GM18868 (cell line): ENCODE data around the gene APLF.
"Not testable (repeated sequence)": the region's sequence is repeated elsewhere in the genome, so short reads cannot be mapped to it uniquely, and the experiment has no call there.

Source experiments
- ATAC-seq: cut with Tn5 transposase; IDR thresholded peaks from one replicate; pipeline ENCODE4 v1.9.1; 2021; ENCODE audit warnings: mild to moderate bottlenecking, moderate library complexity; ENCODE audit not compliant: unreplicated experiment

The APLF gene

DNA sequence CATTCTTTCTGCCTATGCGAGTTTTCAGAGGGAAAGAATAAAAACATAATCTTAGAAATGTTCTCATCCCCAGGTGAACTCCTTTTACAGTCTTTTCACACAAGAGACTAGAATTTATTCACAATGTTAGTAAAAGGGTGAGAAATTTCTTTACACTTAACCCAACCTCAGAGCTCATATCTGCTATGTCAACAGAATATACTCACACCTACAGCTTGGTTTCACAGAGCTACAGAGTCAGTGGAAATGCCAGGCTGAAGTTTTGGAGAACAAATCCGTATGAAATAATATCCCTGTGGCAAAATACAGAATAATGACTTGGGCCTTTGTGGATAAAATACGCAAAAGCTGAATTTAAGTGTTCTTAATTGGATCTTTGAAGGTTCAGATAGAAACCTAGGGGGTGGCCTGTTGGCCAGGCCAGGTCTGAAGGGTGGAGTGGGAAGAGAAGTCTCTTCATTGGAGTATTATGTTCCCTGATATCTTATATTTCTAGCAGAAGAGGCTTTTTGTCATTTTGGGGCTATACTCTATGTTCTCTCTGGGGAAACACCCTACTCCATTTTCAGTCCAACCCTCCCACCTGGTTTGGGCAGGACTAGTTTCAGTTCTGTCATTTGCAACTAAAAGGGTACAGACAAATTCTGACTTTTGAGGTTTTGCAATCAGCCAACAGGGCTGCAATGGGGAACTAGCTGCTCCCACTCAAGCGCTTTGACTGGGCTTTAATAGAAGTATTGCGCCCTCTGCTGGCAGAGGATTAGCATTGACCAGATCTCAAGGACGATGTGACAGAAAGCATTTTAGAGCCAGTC, 26.0 kb upstream of the APLF start:
- peak; percentile 95 for ATAC-seq

DNA sequence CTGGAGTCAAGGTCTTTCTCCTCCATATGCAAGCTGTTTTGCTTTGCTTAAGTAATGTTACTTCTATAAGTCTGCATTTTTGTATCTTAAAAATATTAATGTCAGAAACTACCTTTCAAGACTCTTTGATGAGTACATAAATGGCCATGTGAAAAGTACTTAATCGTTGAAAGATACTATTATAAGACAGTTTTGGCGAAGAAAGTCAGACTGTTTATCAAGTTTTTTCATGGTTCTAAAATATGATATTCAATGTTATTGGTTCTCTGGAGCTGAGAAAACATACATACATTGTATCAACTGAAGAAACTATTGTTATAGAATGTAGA, 25.4 kb upstream of the APLF start:
- no peak for ATAC-seq

DNA sequence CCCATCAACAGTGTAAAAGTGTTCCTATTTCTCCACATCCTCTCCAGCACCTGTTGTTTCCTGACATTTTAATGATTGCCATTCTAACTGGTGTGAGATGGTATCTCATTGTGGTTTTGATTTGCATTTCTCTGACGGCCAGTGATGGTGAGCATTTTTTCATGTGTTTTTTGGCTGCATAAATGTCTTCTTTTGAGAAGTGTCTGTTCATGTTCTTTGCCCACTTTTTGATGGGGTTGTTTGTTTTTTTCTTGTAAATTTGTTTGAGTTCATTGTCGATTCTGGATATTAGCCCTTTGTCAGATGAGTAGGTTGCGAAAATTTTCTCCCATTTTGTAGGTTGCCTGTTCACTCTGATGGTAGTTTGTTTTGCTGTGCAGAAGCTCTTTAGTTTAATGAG, 21.0 kb upstream of the APLF start:
- not testable (repeated sequence) for ATAC-seq

DNA sequence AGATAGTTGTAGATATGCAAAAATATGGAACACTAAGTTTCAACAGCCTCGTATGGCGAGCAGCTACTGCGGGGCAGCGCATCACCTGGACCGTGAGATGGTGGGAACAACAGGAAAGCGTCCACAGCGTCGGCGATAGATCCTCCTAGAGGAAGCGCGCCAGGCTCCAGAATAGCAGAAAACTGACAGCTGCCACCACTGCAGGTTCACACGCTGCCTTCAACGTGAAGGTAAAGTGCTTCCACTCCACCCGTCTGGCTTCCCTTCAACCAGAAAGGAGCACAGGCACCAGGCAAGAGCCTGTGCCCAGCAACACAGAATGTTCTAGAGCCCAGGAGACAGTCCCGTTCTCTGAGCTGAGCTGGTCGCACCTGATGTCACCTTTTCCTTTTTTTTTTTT, 20.3 kb upstream of the APLF start:
- no peak for ATAC-seq

DNA sequence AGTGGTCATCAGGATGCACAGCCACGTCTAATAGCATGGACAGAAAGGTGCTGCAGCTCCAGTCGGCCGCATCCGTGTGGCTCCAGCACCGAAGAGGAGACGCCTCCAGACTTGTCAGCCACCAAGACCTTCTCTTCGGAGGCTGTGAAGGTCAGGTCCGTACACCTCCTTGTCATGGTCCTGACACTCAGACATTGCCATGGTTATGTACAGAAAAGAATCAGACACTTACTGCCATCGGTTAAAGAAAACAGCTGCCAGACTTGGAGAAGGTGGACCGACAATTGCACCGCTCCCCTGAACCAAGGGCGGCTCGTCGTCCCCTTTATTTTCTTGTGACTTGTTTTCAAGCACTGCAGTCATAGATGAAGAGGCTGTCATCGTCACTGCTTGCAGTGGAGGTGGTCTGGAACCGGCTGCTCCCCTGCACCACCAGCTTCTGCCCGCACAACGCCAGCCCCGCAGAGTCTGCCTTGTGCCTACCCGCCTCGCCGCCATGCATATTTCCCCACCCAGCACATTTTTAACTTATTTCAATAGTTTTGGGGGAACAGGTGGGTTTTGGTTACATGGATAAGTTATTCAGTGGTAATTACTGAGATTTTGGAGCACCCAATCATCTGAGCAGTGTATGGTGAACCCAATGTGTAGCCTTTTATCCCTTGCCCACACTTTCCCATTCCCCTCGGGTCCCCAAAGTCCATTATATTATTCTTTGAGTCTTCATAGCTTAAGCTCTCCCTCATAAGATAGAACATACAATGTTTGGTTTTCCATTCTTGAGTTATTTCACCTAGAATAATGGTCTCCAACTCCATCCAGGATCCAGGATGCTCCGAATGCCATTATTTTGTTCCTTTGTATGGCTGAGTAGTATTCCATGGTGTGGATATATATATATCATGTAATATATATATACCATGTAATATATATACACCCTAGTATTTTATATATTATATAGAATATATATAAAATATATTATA, 18.4 kb upstream of the APLF start:
- ATAC-seq: no peak

DNA sequence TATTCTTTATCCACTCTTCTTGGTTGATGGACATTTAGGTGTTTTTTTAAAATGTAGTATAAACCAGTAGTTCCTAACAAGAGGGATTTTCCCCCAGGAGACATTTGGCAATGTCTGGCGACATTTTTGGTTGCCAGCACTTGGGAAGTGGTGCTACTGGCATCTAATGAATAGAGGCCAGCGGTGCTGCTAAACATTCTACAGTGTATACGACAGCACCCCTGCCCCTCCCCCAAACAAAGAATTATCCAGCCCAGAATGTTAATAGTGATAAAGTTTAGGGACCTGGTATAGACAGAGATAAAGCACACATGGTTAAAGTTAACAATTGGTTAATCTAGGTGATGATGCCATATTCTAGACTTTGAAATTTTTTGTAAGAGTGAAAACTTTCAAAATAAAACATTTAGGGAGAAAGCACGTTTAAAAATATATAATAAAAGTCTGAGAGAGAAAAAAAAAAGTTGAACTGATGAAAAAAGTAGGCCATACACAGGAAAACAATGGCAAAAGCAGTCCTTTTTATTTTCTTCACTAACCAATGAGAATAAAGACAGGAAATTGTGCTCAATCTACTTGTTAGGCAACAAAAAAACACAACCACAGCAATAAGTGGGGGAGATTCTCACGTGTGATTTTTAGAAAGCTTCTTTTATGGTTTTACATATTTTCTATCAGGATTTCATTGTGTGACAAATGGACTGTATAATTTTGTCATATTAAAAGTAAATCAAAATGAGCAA, 15.1 kb upstream of the APLF start:
- ATAC-seq: no peak

DNA sequence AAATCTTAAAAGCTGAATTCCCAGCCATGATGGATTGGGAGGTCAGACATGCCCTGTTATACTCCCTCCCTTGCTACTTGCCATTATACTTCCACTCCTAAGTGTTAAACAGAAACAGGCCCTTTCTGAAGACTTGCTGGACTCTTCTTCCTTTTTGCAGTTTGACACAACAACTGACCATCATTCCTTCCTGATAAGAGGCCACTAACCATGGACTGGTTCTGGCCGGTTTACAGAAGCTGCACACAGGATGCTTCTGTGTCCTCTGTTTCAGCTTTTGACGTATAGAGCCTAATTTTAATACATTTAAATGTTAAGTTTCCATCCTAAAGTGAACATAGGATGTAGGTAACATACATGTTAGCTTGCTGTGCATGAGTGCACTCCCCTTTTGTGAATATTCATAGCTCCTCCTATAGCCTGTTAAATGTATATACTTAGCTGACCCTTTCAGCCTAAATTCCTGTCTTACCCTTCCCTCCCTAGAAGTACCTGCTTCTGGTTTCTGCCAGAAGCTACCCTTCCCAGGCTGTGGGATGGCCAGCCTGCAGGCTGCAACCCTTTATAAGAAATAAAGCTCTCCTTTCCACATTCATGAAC, 13.5 kb upstream of the APLF start:
- no peak for ATAC-seq

DNA sequence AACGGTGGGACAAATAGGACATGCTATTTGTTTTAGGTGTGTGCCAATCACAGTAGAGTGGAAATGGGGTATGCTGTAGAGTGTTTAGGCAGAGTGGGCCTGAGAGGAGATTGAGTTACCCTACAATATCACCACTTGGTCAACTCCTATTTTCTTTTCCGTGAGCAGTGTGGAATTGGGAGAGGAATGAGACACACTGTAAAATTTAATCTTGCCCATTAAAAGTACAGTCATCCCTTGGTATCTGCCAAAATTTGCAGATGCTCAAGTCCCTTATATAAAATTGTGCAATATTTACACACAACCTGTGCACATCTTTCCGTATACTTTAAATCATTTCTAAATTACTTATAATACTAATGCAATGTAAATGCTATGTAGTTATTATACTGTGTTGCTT, 12.7 kb upstream of the APLF start:
- ATAC-seq: no peak

DNA sequence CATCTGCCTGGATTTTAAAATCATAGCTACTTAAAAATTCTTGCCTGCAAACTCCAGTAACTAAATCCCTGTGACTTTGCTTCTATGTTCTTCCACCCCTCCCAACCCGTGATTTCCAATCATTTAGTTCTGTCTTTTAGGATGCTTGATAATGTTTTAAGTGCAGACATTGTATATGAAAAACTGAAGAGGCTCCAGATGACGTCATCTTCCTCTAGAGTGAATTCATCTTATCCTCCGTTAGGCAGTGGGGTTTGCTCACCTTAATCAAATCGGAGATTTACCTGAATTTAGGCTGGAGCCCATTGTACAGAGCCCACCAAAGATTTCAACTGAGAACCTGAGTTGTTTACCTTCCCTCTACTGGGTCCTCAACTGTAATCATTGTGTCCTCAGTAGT, 11.2 kb upstream of the APLF start:
- ATAC-seq: no peak

DNA sequence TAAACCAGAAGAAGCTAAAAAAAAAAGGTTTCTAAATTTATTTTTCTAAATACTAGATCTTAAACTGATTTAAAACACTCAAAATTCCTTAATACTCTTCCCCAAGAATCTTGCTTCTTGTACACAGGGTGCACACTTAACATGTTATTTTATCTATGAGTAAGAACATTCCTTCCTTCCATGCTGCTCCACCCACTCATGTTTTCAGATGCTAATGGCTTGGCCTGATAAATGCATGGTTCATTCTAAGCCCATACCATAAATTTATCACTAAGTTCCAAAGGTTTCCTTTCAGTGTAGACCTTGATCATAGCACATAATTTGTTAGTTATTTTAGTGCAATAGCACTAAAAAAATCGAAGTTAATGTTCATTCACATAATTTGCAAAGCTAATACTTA, 8.4 kb upstream of the APLF start:
- no peak for ATAC-seq

DNA sequence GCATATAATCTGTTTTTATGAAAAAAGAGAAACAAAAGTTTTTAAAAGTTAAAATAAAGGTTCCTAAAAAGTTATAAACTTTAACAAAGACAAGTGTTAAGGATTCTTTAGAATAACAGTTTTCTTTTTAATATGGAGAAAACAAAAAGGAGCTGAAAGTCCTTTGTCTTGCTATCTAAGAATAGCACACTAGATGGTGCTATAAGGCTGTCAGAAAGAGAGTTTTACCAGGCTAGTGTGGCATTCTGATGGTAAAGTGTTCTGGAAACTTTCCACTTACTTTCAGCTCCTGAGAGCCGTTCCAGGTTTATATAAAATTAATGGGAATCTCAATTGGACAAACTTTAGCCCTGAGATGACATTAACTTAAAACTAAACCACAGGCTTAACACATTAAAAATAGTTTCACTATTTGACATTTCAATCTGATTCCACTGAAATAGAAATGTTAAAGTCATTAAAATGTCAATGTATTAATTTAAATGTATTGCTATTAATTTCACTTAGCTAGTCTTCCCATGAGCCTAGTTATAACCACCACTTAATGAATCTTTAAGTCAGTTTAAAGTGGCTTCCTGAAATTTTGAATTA, 4.0 kb upstream of the APLF start:
- ATAC-seq: no peak

DNA sequence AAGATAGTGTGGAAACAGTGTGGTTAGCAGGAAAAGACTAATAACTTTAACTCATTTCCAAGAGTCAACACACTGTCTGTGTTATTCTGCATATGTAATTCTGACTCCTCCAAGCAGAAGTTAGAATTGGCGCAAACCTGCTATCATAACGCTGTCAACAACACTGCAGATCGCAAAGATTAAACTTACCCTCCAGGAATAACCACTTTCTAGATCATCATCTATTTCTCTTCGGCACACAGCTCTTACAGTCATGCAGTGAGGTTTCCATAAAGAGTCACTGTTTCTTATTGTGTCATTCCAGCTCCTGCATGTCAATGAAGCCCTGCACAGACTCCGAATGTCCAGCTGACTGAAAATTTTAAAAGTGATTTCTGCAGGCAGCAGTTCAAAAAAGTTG, 2.7 kb upstream of the APLF start:
- no peak for ATAC-seq

DNA sequence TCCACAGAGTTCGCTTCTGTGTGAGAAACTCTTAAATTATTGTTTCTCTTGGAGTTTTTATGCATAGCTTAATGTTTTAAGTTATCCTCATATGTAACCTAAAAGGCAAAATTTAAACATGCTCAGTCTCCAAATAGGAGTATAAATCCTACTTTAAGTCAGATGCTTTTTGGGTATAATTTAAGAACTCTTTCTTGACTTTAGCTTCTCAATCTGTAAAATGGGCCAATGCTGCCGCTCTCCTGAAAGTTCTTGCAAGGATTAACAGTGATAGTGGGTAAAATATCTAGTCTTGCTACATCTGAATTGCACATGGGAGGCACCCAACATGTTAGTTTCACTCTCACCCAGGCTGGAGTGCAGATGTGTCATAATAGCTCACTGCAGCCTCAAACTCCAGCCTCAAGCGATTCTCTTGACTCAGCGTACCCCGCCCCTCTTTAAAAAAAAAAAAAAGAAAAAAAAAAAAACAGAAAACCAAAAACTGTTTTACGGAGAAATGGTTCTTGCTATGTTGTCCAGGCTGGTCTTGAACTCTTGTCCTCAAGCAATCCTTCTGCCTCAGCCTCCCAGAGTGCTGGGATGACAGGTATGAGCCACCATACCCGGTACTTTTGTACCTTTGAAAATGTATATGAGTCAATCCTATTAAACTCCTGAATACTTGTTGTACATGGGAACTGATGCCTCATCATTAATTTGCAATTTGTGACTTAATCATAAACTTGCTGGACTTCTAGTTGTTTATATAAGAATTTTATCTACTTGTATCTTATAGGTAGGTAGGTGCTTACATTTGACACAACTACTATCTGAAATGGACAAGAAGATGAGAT, 2.1 kb upstream of the APLF start:
- no peak for ATAC-seq

DNA sequence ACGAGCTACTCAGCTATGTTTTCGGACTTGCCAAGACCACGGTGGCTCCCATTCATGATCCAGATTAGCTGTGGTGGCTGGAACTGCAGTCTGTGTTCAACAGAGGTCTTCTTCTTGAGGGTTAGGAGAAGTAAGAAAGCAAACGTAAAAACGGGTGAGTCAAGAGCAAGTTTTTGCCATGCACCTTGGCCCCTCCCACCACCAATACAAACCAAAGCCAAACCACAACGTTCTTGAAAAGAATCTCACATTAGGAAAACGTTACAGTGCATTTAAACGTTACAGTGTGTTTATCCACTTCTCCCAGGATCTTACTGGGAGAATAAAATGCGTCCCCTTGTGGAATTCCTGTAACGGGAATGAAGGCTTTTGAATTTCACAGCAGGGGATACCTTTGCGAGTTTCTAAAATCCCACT, 1.0 kb upstream of the APLF start:
- ATAC-seq: no peak

DNA sequence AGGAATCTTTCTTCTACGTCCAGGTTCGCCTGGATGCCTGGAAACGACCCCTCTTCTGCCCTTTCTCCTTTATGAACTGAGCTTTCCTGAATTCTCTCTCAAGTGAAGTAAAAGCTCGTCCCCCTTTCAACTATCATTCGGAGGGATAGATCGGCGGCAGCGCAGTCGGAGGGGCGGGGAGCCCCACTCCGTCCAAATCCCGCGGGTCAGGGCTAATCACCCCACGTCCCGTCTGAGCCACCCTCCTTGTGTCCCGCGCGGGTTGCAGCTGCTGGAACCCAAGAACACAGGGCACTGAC, 658 bp upstream of the APLF start:
- ATAC-seq: peak; percentile 24

DNA sequence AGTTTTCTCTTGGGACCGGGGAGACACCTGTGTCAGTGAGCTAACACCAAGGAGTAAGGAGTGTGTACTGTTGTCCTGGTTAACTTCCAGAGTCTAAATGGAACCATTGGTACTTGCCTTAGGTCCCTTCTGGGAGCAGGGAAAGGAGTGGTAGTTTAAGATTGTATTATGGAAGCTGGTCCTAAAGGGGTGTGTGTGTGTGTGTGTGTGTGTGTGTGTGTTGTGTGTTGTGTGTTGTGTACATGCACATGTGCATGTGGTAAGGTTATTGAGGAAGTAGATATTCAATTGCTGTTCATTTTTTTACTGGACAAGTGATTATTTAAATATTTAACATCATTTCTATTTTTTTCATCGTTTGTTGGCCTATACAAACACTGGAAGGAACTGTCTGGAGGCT, 1.4 kb downstream of the APLF start:
- ATAC-seq: no peak

DNA sequence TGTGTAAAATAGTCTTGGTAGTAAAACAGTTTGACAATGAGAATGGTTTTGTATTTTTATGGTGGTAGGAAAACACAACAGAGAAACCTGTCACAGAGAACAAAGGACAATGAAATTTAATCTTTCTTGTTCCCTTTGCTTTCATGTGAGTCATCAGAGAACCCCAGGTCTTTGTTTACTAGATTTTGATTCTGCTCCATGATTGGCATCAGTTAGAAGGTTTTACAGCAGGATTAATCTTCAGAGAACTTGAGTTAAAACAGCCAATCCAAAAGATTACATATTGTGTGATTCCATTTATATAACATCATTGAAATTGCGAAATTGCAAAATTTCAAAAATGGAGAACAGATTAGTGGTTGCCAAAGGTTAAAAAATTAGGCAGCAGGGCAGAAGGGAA, 2.5 kb downstream of the APLF start:
- ATAC-seq: no peak

DNA sequence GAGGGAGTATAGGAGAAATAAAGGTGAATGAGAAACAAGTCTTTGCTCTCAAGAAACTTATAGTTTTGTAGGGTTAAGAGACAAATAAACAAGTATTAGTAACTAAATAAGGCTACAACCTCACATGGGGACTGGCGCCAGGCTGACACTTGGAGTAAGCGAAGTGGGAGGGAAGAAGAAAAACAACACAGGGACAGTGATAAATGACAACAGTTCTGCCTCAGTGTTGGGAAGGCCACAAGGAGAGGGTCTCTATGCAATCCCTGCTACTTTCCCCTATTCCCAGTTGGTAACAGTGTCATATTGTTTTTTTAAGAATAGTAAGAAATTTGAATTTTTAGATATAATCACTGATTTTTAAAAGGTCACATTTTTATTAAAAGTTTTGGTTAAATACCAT, 4.0 kb downstream of the APLF start:
- no peak for ATAC-seq

DNA sequence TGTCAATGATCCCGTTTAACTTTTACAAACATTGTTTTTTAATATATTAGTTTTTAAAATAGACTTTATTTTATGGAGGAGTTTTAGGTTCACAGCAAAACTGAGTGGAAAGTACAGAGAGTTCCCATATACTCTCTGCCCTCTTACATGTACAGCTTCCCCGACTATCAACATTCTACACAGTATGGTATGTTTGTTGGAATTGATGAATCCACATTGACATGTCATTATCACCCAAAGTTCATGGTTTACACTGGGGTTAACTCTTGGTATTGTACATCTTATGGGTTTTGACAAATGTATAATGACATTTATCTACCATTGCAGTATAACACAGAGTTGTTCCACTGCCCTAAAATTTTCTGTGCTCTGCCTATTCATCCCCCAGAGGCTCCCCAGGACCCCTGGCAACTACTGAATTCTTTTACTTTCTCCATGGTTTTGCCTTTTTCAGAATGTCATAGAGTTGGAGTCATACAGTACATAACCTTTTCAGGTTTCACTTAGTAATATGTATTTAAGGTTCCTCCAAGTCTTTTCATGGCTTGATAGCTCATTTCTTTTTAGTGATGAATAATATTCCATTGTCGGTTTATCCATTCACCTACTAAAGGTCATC, 5.5 kb downstream of the APLF start:
- ATAC-seq: no peak

DNA sequence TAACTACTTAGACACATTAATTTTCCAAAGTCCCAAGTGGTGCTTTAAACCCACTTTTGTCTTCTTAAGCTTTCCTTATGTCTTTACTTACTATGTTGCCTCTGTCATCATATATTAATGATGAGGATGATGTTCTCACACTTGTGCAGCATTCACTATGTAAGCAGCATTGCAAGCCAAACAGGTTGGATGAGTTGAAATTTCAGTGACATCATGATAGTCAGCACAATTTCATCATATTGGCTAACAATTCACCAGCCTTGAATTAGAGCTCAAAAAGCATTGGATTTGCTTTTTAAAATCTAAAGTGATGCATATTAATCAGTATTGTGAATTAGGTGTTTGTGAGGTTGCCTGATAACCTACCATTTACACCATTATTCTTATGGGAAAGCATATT, 7.7 kb downstream of the APLF start:
- ATAC-seq: no peak
